COLO829 (cell line): Measurements from ENCODE around the gene NCKAP5.

ENCODE experiments used
- DNase-seq: peaks from one replicate; pipeline ENCODE4 v3.0.0; 2012; ENCODE audit warnings: low spot score

Gene NCKAP5

GRCh38 chr2:133568172-133568571, at the start of gene NCKAP5:
Gene NCKAP5 (minus strand): TSS chr2:133568463. CDS start chr2:133517526, 50,937 bp downstream.
- DNase-seq = no peak

- no peak for DNase-seq
Measured at GRCh38 chr2:133609664-133610063, 41.4 kb upstream of the NCKAP5 start.

GRCh38 chr2:133608291-133608690, 40.0 kb upstream of the NCKAP5 start:
- no peak for DNase-seq

- no peak for DNase-seq
Measured at GRCh38 chr2:133607679-133608078, 39.4 kb upstream of the NCKAP5 start.

GRCh38 chr2:133606616-133607015, 38.4 kb upstream of the NCKAP5 start:
- DNase-seq = no peak

GRCh38 chr2:133605766-133606137, 37.5 kb upstream of the NCKAP5 start:
- DNase-seq = no peak

GRCh38 chr2:133605011-133605765, 36.9 kb upstream of the NCKAP5 start:
- no peak for DNase-seq

- no peak for DNase-seq
Measured at GRCh38 chr2:133603109-133603508, 34.8 kb upstream of the NCKAP5 start.

GRCh38 chr2:133602538-133602937, 34.3 kb upstream of the NCKAP5 start:
- no peak for DNase-seq

- DNase-seq = peak; percentile 42
Measured at GRCh38 chr2:133600266-133600928, 32.1 kb upstream of the NCKAP5 start.

- no peak for DNase-seq
Measured at GRCh38 chr2:133599811-133600210, 31.5 kb upstream of the NCKAP5 start.

- DNase-seq = no peak
Measured at GRCh38 chr2:133599211-133599803, 31.0 kb upstream of the NCKAP5 start.

GRCh38 chr2:133598769-133599168, 30.5 kb upstream of the NCKAP5 start:
- no peak for DNase-seq

GRCh38 chr2:133596701-133597393, 28.6 kb upstream of the NCKAP5 start:
- DNase-seq = no peak

- no peak for DNase-seq
Measured at GRCh38 chr2:133591164-133591563, 22.9 kb upstream of the NCKAP5 start.

GRCh38 chr2:133589456-133589855, 21.2 kb upstream of the NCKAP5 start:
- no peak for DNase-seq

GRCh38 chr2:133588144-133588543, 19.9 kb upstream of the NCKAP5 start:
- no peak for DNase-seq

GRCh38 chr2:133586978-133587377, 18.7 kb upstream of the NCKAP5 start:
- no peak for DNase-seq

- DNase-seq = no peak
Measured at GRCh38 chr2:133581010-133581760, 12.9 kb upstream of the NCKAP5 start.

GRCh38 chr2:133579274-133579673, 11.0 kb upstream of the NCKAP5 start:
- DNase-seq = peak; percentile 42

- no peak for DNase-seq
Measured at GRCh38 chr2:133576714-133577113, 8.5 kb upstream of the NCKAP5 start.

- no peak for DNase-seq
Measured at GRCh38 chr2:133574620-133575019, 6.4 kb upstream of the NCKAP5 start.
